Fibroblast of peridontal ligament (primary cell): ENCODE data around the gene B4GALT6.
A peak's percentile ranks its signal among the peaks of the same experiment; 100 is the strongest.

ENCODE experiments used
- DNase-seq: peaks from one replicate; pipeline ENCODE4 v3.0.0-alpha.2; 2010; ENCODE audit errors: extremely low read depth

B4GALT6 gene

DNA sequence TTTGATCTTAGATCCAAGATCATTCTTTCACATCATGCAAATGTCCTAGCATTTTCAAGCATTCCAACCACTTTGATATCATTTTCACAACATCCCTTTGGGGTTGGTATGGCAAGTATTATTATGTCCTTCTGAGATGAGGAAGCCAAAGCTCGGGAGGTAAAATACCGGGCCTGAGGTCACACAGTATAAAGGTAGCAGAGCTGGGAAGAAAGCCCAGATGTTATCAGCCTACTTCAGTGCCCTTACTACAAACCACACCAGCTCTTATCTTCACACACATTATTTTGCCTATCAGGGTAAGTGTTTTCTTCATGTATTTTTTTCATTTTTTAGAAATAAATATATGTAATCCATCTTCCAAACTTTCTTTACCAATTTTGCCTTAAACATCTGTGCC is 4.2 kb upstream of the B4GALT6 start:
- DNase-seq = no peak

DNA sequence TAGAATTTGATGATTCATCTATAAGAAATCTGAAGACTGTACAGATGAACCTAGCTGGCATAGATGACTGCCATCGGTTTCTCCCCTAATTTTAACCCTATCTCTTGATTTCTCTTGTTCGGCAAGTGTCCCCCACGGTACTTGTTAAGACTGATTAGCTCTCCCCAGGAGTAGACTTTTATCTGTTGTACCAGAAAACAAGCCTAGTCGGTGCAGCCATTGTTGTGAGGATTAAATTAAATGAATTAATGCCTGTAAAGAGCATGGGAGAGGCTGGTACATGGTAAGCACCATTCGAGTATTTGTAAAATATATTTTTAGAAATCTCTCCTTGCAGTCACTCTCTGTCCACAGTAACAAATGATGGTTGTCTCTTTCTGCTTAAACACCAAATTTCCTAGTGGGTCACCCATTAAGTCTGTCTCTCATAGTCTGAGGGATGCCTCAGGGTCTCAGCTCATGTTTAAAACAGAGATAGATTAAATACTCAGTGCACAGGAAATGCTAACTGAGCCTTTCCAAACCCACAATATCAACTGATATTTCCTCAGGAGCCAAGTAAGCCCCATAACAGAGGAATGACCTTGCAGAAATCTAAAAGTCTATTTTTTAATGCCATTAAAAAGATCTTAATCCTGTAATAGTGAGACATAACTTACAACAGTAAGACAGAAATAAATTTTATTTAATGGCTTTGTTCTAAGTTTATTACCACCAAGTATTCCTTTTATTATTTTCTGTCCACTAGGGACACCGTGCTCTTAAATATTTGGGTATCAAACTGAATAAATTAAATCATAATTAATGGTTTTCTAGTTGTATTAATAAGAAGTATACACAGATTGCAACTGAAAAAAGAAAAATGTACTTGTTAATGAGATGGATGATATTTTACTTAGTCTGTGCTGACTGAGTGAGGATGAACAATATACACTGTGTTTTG is 2.9 kb upstream of the B4GALT6 start:
- no peak for DNase-seq

- no peak for DNase-seq
Measured at GRCh38 chr18:31686572-31686971, 2.2 kb upstream of the B4GALT6 start.

DNA sequence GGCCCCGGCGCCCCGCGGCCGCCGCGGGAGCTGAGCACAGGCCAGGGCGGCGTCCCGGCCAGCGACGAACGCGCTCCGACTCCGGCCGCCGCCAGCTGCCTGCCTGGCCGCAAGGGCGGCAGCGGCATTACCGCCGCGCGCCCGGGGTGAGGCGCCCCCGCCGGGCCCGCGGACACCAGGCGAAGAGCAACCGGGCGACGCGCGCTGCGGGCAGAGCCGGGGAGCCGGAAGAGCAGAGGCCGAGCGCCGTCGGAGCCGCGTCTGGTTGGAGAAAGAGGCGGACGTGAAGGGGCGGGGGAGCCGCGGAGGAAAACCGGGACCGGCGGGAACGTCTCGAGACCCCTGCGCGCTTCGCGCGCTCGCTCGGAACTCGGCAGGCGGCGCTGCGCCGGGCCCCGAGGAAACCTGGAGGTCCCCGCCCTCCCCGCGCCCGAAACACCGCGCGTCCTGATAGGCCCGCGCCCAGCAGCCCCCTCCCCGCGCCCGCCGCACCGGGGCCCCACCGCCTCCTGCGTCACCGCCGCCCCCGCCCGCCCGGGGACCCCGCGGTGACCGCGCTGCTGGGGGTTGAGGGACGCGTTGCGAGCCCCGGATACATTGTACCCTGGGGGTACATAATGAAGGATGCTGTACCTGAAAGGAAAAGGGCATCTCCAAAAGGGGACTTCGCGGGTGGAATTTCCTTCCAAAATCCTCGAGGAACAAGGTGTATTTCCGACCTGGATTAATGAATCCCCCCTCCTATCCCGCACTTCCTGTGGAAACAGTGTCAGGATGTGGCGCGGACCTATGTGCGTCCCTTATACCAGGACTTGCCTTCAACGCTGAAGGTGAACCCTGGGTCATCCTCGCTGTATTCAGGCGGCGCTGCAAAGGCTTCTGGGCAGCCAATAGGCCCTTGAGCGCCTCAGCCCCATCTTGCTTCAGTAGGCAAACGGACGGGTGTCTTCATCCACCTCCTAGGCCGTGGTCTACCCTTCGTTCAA is 1.0 kb upstream of the B4GALT6 start:
- peak; percentile 59 for DNase-seq

DNA sequence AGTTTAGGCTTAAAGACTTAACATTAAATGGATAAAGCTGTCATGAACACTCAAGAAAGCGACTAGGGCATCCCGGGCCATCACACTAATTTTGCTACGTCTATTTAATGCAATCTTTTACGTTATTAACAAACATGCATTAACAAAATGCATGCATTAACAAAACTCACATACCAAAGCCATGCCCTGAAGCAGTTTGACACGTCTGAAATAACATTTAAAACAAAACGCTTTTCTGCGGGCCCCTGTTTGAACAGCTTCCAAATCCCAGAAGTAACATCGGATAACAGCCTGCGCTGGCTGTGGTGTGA is 458 bp downstream of the B4GALT6 start:
- DNase-seq = peak; percentile 17

- DNase-seq = no peak
Measured at GRCh38 chr18:31683106-31683505, 1.3 kb downstream of the B4GALT6 start.

DNA sequence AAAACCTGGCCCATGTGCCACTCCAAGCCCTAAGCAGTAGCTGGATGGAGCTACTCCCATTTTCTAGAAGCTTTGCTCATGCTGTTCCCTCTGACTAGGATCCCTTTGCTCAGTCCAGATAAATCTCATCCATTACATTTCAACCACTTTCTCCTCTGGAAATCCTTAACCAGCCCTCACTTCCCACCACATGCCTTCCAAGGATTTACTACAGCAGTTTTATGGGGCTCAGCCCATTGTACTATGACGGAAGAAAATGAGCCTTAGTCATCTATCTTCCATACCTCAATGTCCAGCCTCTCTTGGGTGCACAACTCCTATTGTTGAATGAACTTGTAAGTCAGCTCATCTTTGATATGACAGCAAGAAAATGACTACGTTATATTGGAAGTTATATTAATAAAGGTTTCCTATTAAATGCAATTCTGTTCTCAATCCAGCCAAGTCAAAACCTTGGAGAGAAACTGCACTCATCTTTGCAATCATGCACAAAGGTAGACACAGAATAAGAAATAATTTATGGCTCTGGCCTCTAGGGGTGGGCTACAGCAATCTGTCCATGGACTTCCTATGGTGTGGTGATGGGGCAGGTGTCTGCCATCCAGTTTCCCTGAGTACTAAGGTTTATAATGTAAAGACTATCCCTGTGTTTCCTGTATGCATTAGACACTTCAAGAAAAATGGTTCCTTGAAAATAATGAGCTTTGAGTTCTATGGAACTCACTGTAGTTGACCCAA is 3.4 kb downstream of the B4GALT6 start:
- DNase-seq = no peak

DNA sequence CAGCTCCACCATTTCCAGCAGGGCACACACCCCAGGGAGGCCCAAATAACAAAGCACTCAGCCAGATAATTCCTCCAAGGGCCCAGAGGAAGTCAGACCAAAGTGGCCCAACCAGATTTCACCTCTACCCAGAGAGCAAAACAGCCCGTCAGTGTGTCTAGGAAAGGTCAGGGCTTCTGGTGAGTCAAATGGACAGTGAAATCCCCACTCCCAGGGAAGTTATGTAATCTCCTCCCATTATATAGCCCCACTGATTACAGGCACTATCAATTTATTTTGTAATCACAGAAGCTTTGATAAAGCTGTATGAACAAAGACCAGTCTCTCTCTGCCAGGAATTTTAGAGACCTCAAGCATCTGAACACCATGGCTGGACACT is 4.0 kb downstream of the B4GALT6 start:
- DNase-seq = no peak

DNA sequence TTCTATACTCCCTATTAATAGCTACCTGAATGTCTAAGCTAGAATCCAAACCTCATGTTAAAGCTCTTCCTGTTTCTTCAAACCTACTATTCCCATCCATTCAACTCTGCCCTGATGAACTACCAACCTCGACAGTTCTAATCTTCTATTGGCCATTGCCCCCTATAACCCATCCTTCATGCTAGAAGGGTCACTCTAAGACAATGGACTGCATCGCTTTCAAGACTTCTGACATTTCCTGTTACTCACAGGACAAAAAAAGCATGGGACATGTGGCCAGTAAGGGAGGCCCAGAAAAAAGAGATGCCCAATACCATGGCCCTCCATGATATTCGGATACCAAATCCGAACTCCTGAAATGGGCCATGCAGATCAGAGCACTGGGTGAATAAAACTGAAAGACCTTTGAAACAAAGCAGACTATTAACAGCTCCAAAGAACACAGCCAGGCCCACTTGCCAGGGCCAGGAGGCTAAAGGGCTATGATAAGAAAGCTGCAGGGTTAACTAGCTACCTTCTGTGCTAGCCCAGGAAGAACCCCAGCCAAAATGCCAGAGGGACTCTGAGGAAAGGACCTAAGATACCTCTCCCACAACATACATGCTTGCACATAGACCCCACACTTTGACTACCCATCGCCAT is 4.5 kb downstream of the B4GALT6 start:
- no peak for DNase-seq

DNA sequence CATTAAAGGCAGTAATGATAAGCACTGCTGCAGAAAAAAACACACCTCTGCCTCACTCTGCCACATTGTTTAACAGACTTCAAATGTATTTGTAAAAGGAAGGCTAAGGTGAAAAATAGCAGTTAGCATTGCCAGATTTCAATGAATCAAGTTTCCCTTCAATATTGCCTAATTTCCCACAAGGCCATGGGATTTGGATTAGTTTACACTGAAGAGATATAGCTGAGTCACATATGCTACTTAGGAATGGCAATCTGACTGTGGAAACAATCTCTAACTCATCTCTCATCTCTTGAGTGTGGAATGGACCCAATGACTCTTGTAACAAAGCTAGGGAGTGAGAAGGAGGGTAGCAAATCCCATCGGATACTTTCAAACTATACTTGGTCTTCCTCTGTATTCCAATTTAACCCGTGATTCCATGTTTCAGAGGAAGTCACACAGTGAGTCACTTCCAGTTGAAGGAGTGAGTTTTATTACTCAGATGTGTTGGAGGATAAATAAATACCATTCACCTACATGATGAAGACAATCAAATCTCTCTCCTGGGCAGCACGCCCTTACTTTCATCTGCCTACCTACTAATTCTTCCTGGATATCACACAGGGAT is 5.1 kb downstream of the B4GALT6 start:
- DNase-seq = peak; percentile 80

- DNase-seq = no peak
Measured at GRCh38 chr18:31678425-31678824, 6.0 kb downstream of the B4GALT6 start.

DNA sequence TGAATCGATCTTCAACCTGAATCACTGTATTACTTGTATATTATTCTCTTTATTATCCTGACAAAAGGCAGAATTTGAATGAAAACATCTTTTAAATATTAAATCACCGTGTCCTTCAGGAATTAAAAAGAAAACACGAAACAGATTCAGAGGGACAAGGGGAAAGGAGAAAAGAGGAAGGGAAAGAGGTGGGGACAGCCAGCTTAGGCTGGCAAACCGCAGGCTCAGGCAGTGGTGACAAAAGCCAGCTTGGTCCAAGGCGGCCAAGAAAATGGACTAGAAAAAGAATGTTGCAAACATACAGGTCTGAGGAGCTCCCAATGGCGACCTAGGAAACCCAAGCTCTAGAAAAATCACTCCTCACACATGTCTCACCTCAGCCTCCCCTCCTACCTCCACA is 6.8 kb downstream of the B4GALT6 start:
- no peak for DNase-seq

DNA sequence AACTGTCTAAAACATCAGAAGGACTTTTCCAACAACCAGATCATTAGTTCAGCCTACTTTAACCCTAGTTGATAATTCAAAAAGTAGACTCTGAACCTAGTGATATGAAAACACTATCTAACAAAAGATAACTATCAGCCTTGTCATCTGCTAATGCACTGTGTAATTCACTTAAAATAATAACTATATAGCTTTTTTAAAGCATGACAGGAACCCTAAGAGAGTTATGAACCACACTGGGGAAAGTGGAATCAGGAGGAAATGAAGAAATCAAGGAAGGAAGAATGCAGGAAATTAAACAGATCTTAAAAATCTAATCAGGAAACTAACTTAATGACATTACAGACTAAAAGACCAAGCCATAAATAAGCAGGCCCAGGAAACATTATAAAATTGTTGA is 9.0 kb downstream of the B4GALT6 start:
- DNase-seq = no peak

GRCh38 chr18:31672628-31673135 is 11.7 kb downstream of the B4GALT6 start:
- DNase-seq = no peak

DNA sequence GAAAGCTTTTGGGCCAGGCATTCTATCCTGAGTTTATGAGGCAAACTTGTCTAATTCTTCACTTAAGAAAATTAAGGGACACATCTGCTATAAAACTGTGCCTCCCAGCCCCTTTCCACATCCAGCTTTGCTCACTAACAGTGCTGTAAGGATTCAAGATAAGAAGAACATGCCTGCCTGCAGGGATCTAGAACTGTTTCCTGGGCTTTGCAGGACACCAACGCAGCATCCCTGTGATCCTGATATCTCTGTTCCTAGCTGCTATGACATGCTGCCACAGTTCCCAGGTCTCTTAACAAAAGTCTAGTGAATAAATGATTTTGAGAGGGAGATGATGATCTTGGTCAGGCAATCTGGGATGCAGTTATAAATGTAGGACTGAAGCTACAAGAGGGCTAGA is 12.4 kb downstream of the B4GALT6 start:
- no peak for DNase-seq

DNA sequence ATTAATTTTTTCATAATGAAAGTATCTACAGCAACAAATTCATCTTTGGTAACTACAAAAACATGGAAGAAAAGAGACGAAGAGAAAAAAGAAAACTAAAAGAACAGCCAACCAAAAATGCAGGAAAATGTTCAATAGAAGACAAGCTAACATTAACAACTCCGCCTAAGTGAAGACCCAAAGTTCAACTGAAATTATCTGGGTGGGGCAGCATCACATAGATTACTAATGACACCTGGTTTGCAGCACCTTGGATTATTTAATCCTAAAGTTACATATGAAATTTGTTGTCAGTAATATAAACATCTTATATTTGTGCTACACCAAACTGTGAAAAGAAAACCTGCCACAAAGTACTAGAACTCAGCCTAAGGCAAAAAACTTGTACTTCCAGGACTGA is 14.8 kb downstream of the B4GALT6 start:
- DNase-seq = no peak

DNA sequence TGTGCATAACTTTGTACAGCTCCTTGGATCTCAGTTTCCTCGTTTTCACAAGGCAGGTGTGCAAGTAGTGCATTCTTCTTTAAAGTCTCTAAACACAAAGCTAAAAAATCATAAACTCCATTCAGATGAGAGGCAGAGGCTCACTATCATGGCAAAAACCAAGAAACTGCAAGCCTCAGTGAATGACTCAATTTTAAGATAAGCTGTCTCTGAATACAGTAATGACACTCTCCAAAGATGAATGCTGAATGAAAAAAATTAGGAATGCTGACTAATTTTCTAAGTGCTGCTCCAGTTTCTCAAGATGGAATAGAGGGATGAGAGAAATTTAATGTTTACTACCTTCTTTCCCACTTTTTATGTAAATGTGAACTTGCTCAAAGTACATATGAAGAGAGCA is 17.2 kb downstream of the B4GALT6 start:
- peak; percentile 23 for DNase-seq

DNA sequence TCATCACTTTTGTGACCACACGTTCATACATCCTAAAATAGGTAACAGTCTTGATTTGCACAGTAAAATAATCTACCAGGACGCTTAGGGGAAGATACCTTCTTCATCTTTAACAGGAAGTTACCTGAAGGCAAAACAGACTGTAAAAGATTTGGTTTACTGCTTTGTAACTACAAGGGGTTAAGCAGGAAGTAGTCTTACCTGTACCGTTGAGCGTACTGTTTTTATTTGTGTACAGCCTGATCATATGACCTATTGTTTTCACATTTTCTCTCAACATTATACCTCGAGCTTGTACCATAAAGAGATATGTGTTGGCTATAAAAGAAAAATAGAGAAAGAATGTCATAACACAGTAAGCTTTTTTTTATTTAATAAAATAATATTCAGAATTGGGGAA is 18.3 kb downstream of the B4GALT6 start:
- DNase-seq = no peak

DNA sequence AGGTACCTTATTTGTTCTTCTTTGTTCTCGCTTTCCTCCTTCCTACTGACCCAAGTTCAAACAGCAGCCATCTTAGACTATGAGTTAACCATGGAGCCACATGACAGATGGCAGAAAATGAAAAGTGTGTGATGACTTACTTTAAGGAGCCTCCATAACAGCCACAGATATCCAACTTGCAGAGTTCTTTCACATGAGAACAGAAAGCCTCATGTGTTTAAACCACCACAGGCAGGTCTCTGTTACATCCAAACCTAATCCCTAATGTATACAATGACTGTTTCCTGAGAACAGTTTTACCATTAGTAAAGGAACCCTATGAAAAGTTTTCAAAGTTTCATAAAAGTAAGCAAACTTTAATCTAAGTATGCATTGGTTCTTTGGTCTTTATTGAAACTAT is 20.3 kb downstream of the B4GALT6 start:
- DNase-seq = no peak

- no peak for DNase-seq
Measured at GRCh38 chr18:31661965-31662364, 22.4 kb downstream of the B4GALT6 start.

- no peak for DNase-seq
Measured at GRCh38 chr18:31660763-31661162, 23.6 kb downstream of the B4GALT6 start.
